Neural progenitor cell (in vitro differentiated cells): ENCODE measurements around the gene PADI3. TPM values are rescaled to one million over a fixed set of nuclear protein-coding genes. Genes with fewer than 3 reads are reported as not detected.
"Not testable (repeated sequence)": the region's sequence is repeated elsewhere in the genome, so short reads cannot be mapped to it uniquely, and the experiment has no call there.

ENCODE experiments used
- DNase-seq: peaks from one replicate; pipeline ENCODE4 v3.0.0-alpha.2; 2016; ENCODE audit warnings: low spot score
- H2AFZ ChIP-seq: fragments of 200-600 bp; sonication (generic); replicated peaks from 2 replicates; pipeline ENCODE4 v1.6.1; 2016; ENCODE audit warnings: antibody characterized with exemption
- H3F3A ChIP-seq: fragments of 200-600 bp; sonication (generic); 2 replicates; pipeline ENCODE4 v1.6.1; 2016; ENCODE audit warnings: antibody characterized with exemption, low read depth
- H3K27ac ChIP-seq: fragments of 200-600 bp; sonication (generic); 2 replicates; pipeline ENCODE4 v1.5.1; 2016; ENCODE audit warnings: mild to moderate bottlenecking
- H3K27me3 ChIP-seq: fragments of 200-600 bp; sonication (generic); 2 replicates; pipeline ENCODE4 v1.6.1; 2016; ENCODE audit warnings: mild to moderate bottlenecking, moderate library complexity
- H3K36me3 ChIP-seq: fragments of 200-600 bp; sonication (generic); 2 replicates; pipeline ENCODE4 v1.5.1; 2016
- H3K4me1 ChIP-seq: fragments of 200-600 bp; sonication (generic); 2 replicates; pipeline ENCODE4 v1.6.1; 2016; ENCODE audit warnings: mixed run types
- H3K4me2 ChIP-seq: fragments of 200-600 bp; sonication (generic); 2 replicates; pipeline ENCODE4 v1.6.1; 2016
- H3K4me3 ChIP-seq: fragments of 200-600 bp; sonication (generic); 2 replicates; pipeline ENCODE4 v1.5.1; 2016
- H3K79me2 ChIP-seq: fragments of 200-600 bp; sonication (generic); 2 replicates; pipeline ENCODE4 v1.6.1; 2016; ENCODE audit warnings: low read depth
- H3K9ac ChIP-seq: fragments of 200-600 bp; sonication (generic); 2 replicates; pipeline ENCODE4 v1.6.1; 2016
- H3K9me3 ChIP-seq: fragments of 200-600 bp; sonication (generic); 2 replicates; pipeline ENCODE4 v1.5.1; 2016; ENCODE audit warnings: low read depth
- H4K20me1 ChIP-seq: fragments of 200-600 bp; sonication (generic); 2 replicates; pipeline ENCODE4 v1.6.1; 2016; ENCODE audit warnings: low read depth
- H3K27ac Mint-ChIP-seq: 3 replicates; pipeline ENCODE4 v1.8.0; 2021; ENCODE audit warnings: mixed read lengths
- H3K27me3 Mint-ChIP-seq: 2 replicates; pipeline ENCODE4 v1.8.0; 2022; ENCODE audit warnings: low read depth, mild to moderate bottlenecking, inconsistent platforms, moderate library complexity, mixed read lengths; ENCODE audit not compliant: insufficient read depth
- H3K36me3 Mint-ChIP-seq: 3 replicates; pipeline ENCODE4 v1.8.0; 2021; ENCODE audit warnings: mixed read lengths
- H3K4me1 Mint-ChIP-seq: 3 replicates; pipeline ENCODE4 v1.8.0; 2021; ENCODE audit warnings: mixed read lengths
- H3K4me3 Mint-ChIP-seq: 3 replicates; pipeline ENCODE4 v1.8.0; 2021; ENCODE audit warnings: mild to moderate bottlenecking, moderate library complexity, mixed read lengths
- H3K9me3 Mint-ChIP-seq: 3 replicates; pipeline ENCODE4 v1.8.0; 2020; ENCODE audit warnings: mixed read lengths
- CTCF ChIP-seq: fragments of 200-600 bp; sonication (generic); IDR thresholded peaks from 2 replicates; pipeline ENCODE4 v1.5.1; 2017; ENCODE audit warnings: antibody characterized with exemption, mild to moderate bottlenecking
- EZH2 ChIP-seq: fragments of 200-600 bp; sonication (generic); IDR thresholded peaks from 2 replicates; pipeline ENCODE4 v1.6.1; 2017; ENCODE audit warnings: antibody characterized with exemption, mild to moderate bottlenecking, moderate library complexity
- EZH2phosphoT487 ChIP-seq: fragments of 200-600 bp; sonication (generic); IDR thresholded peaks from 2 replicates; pipeline ENCODE4 v1.6.1; 2017; ENCODE audit warnings: antibody characterized with exemption
- total RNA-seq: library from RNA; depleted of rRNA; stranded (reverse); fragments of >200 nt; gene quantifications from 2 replicates; pipeline ENCODE4 v1.2.3, GENCODE V29; 2015; ENCODE audit warnings: low replicate concordance

PADI3 gene
- total RNA-seq, 1 donor from 2014 or later, result 1.0 TPM

GRCh38 chr1:17316704-17317103 is 67.8 kb downstream of the PADI3 start:
- Histone ChIP-seq H3F3A (no peaks in the 10 kb centered on the region), H3K4me3 (no peak overlapping the region), H4K20me1 (no peaks in the 10 kb centered on the region), H3K4me1 (no peaks in the 10 kb centered on the region), H3K36me3 (no peaks in the 10 kb centered on the region), H3K27me3 (no peaks in the 10 kb centered on the region), H2AFZ (no peak overlapping the region), H3K27ac (no peak overlapping the region), H3K79me2 (no peaks in the 10 kb centered on the region), H3K4me2 (no peak overlapping the region), H3K9ac (no peak overlapping the region), H3K9me3 (no peaks in the 10 kb centered on the region)
- TF ChIP-seq EZH2phosphoT487 (no peak), EZH2 (no peak), CTCF (no peak)
- H3K9me3 Mint-ChIP-seq, result peaks cover 4% of the 10 kb centered on the region
- no peak overlapping the region for H3K4me3 Mint-ChIP-seq
- DNase-seq, result no peak
- H3K36me3 Mint-ChIP-seq, result no peaks in the 10 kb centered on the region
- peaks cover 19% of the 10 kb centered on the region for H3K27me3 Mint-ChIP-seq
- no peak overlapping the region for H3K27ac Mint-ChIP-seq
- H3K4me1 Mint-ChIP-seq, result peaks cover 10% of the 10 kb centered on the region

- Histone ChIP-seq H3K27me3 (no peaks in the 10 kb centered on the region), H3K4me1 (no peaks in the 10 kb centered on the region), H3K4me3 (no peak overlapping the region), H3K27ac (no peak overlapping the region), H3K36me3 (no peaks in the 10 kb centered on the region), H3K79me2 (no peaks in the 10 kb centered on the region), H3K4me2 (no peak overlapping the region), H3K9me3 (no peaks in the 10 kb centered on the region), H3K9ac (no peak overlapping the region), H3F3A (no peaks in the 10 kb centered on the region), H2AFZ (no peak overlapping the region), H4K20me1 (no peaks in the 10 kb centered on the region)
- no peak for TF ChIP-seq EZH2phosphoT487
- no peak for TF ChIP-seq EZH2
- no peak for TF ChIP-seq CTCF
- Mint-ChIP-seq H3K9me3 (peaks cover 4% of the 10 kb centered on the region), H3K27me3 (peaks cover 20% of the 10 kb centered on the region), H3K27ac (no peak overlapping the region), H3K36me3 (no peaks in the 10 kb centered on the region), H3K4me3 (no peak overlapping the region), H3K4me1 (peaks cover 10% of the 10 kb centered on the region)
- DNase-seq, result no peak
These were observed 69.4 kb downstream of the PADI3 start for GRCh38 chr1:17318262-17318661.

GRCh38 chr1:17319561-17320350 is 70.9 kb downstream of the PADI3 start:
- TF ChIP-seq CTCF, result no peak
- no peak for TF ChIP-seq EZH2
- TF ChIP-seq EZH2phosphoT487, result no peak
- no peaks in the 10 kb centered on the region for H3K27me3 ChIP-seq
- no peak overlapping the region for H3K27ac ChIP-seq
- H3K9me3 ChIP-seq, result no peaks in the 10 kb centered on the region
- H3K36me3 Mint-ChIP-seq, result no peaks in the 10 kb centered on the region
- no peak overlapping the region for H3K27ac Mint-ChIP-seq
- H3K79me2 ChIP-seq, result no peaks in the 10 kb centered on the region
- H2AFZ ChIP-seq, result no peak overlapping the region
- H3K4me3 Mint-ChIP-seq, result no peak overlapping the region
- H3K9ac ChIP-seq, result no peak overlapping the region
- H3K27me3 Mint-ChIP-seq, result peaks cover 15% of the 10 kb centered on the region
- DNase-seq, result no peak
- no peak overlapping the region for H3K4me2 ChIP-seq
- H3K9me3 Mint-ChIP-seq, result peaks cover 4% of the 10 kb centered on the region
- no peaks in the 10 kb centered on the region for H4K20me1 ChIP-seq
- H3F3A ChIP-seq, result no peaks in the 10 kb centered on the region
- no peaks in the 10 kb centered on the region for H3K36me3 ChIP-seq
- no peaks in the 10 kb centered on the region for H3K4me1 ChIP-seq
- no peak overlapping the region for H3K4me3 ChIP-seq
- peaks cover 10% of the 10 kb centered on the region for H3K4me1 Mint-ChIP-seq

GRCh38 chr1:17321857-17322390 is 73.0 kb downstream of the PADI3 start:
- H3F3A ChIP-seq, H4K20me1 ChIP-seq, H3K36me3 ChIP-seq, H3K79me2 ChIP-seq, H3K4me2 ChIP-seq, H2AFZ ChIP-seq, H3K4me1 Mint-ChIP-seq, H3K27me3 ChIP-seq, H3K4me1 ChIP-seq, H3K9ac ChIP-seq, DNase-seq, H3K36me3 Mint-ChIP-seq, H3K9me3 Mint-ChIP-seq, H3K27ac Mint-ChIP-seq, H3K4me3 Mint-ChIP-seq, H3K4me3 ChIP-seq, H3K9me3 ChIP-seq, H3K27ac ChIP-seq: not testable (repeated sequence)
- peaks cover 12% of the 10 kb centered on the region for H3K27me3 Mint-ChIP-seq
